ENCODE measurements around the gene CLCN1. TPM values are rescaled to one million over a fixed set of nuclear protein-coding genes. Genes with fewer than 3 reads are reported as not detected.

Gene CLCN1
- total RNA-seq, 1 donor from 2014 or later, result 0.14 TPM

DNA sequence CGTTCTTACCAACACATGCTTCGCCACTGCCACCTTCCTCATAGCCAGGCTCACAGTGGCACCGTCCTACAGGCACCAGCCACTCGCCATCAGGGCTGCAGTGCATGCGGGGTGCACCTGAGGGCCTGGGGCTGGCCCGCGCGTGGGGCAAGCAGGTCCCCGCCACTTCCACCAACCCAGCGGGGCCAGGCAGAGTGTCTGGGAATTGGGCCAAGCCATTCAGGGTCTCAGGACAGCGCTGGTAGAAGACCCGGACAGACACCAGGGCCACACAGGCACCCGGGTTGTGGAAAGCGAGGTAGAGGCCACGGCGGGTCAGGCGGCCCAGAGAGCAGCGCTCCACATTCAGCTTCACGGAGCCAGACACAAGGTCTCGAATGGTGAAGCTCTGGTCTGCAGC lies 83.7 kb downstream of the CLCN1 start:
- Mint-ChIP-seq H3K27me3 (no peaks in the 10 kb centered on the region), H3K4me3 (ENCODE audit: low read depth) (no peak overlapping the region), H3K36me3 (ENCODE audit: insufficient read depth) (peaks cover 15% of the 10 kb centered on the region), H3K27ac (no peak overlapping the region), H3K9me3 (ENCODE audit: low read depth) (no peaks in the 10 kb centered on the region), H3K4me1 (ENCODE audit: low read depth) (peaks cover 10% of the 10 kb centered on the region)
- DNase-seq (ENCODE audit: low spot score, unreplicated experiment), result no peak
- TF ChIP-seq, protein P1, sequence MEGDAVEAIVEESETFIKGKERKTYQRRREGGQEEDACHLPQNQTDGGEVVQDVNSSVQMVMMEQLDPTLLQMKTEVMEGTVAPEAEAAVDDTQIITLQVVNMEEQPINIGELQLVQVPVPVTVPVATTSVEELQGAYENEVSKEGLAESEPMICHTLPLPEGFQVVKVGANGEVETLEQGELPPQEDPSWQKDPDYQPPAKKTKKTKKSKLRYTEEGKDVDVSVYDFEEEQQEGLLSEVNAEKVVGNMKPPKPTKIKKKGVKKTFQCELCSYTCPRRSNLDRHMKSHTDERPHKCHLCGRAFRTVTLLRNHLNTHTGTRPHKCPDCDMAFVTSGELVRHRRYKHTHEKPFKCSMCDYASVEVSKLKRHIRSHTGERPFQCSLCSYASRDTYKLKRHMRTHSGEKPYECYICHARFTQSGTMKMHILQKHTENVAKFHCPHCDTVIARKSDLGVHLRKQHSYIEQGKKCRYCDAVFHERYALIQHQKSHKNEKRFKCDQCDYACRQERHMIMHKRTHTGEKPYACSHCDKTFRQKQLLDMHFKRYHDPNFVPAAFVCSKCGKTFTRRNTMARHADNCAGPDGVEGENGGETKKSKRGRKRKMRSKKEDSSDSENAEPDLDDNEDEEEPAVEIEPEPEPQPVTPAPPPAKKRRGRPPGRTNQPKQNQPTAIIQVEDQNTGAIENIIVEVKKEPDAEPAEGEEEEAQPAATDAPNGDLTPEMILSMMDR (IDR thresholded peaks at IDR 0.05; ENCODE audit: unreplicated experiment), result no peak

DNA sequence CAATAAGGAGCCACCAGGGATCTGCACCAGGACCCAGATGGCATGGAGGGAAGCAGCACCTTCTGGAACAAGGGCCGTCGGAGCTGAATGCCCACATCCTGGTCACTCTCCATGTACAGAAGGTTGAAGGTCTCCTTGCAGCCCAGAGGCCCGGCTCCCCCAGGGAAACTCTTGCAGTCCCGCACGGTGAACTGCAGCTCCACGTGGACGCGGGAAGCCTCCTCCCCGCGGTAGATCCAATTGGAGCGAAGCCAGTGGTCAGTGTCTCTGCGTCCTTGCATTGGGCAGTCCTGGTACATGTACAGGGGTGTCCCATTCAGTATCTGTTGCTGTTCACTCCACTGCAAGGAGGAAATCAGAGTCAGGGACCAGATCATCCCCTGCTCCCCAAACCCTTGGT lies 85.4 kb downstream of the CLCN1 start:
- H3K27ac Mint-ChIP-seq, result no peak overlapping the region
- H3K27me3 Mint-ChIP-seq, result no peaks in the 10 kb centered on the region
- H3K36me3 Mint-ChIP-seq (ENCODE audit: insufficient read depth), result peaks cover 12% of the 10 kb centered on the region
- no peak overlapping the region for H3K4me3 Mint-ChIP-seq (ENCODE audit: low read depth)
- H3K9me3 Mint-ChIP-seq (ENCODE audit: low read depth), result no peaks in the 10 kb centered on the region
- H3K4me1 Mint-ChIP-seq (ENCODE audit: low read depth), result peaks cover 16% of the 10 kb centered on the region
- no peak for DNase-seq (ENCODE audit: low spot score, unreplicated experiment)
- TF ChIP-seq, protein P1 (IDR thresholded peaks at IDR 0.05; ENCODE audit: unreplicated experiment), result no peak

Small RNAs within 50 kb of the gene (microRNA-seq; reads per million reads assigned to microRNA genes)
- gene MIR6892 (ENCODE audit: borderline number of aligned reads, unreplicated experiment), result not detected

Other genes with a start within 250 kb of the CLCN1 start
- not detected in 2 replicates for gene PIP, start 184.0 kb upstream of the CLCN1 start, total RNA-seq
- gene TAS2R39, start 132.7 kb upstream of the CLCN1 start, total RNA-seq, result not detected in 2 replicates
- not detected in 2 replicates for gene TAS2R40, start 94.1 kb upstream of the CLCN1 start, total RNA-seq
- gene GSTK1, start 52.7 kb upstream of the CLCN1 start, total RNA-seq, result 110 and 114 TPM in 2 replicates
- 4.7 and 5.1 TPM in 2 replicates for gene TMEM139, start 31.2 kb upstream of the CLCN1 start, total RNA-seq
- 65.5 and 68.9 TPM in 2 replicates for gene CASP2, start 27.8 kb upstream of the CLCN1 start, total RNA-seq
- 2.3 and 3.7 TPM in 2 replicates for gene FAM131B, start 46.6 kb downstream of the CLCN1 start, total RNA-seq
- gene ZYX, start 65.2 kb downstream of the CLCN1 start, total RNA-seq, result 65.4 and 69.0 TPM in 2 replicates
- 54.4 and 56.3 TPM in 2 replicates for gene EPHA1, start 92.7 kb downstream of the CLCN1 start, total RNA-seq
- gene TAS2R60, start 127.3 kb downstream of the CLCN1 start, total RNA-seq, result not detected in 2 replicates
- not detected in 2 replicates for gene TAS2R41, start 161.8 kb downstream of the CLCN1 start, total RNA-seq

Measured in progenitor cell of endocrine pancreas (in vitro differentiated cells).